Measurements from ENCODE around the gene PCBP3.

- TF ChIP-seq CTCF (IDR thresholded peaks at IDR 0.05; ENCODE audit: low read length) (no peak), EZH2phosphoT487 (IDR thresholded peaks at IDR 0.05; ENCODE audit: low read length) (no peak), EZH2 (optimal IDR thresholded peaks at IDR 0.05; ENCODE audit: low read depth, low read length) (no peak)
Observed at GRCh38 chr21:45977396-45977795, 333.9 kb downstream of the PCBP3 start.

All from MM.1S (cell line).